ENCODE measurements around the gene MRPL38.

MRPL38 gene

DNA sequence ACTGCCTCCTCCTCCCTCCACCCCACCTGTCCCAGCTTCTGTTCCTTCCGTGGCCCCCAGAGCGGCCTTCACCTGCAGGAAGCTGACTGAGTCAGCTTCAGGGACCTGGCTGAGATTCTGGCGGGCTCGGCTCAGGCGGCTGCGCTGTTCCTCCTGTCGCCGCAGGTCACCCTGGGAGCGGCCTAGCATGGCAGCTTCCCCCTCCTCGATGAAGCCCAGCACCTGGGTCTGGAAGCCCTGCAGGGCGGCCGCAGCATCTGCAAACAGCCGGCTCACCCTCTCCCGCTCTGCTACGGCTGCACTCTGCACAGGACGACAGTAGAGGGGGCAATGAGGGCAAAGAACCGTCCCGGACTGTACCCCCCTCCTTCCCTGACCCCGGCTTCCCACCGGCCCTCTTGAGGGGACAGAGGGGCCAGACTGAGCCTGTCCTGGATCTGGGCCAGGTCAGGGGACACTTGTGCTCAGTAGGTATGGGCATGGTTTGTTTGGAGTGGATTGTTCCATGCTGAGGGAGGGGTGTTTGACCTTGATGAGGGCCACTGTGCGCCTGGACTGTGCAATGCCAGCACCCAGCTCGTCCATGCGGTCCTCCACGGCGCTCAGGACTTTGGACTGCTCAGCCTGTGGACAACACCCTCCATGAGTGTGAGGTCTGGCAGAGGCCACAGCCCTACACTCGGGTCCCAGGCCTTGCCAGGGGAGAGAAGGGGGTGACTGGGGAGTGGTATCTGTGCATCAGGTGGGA, 28.3 kb downstream of the MRPL38 start:
- TF ChIP-seq, protein P1, sequence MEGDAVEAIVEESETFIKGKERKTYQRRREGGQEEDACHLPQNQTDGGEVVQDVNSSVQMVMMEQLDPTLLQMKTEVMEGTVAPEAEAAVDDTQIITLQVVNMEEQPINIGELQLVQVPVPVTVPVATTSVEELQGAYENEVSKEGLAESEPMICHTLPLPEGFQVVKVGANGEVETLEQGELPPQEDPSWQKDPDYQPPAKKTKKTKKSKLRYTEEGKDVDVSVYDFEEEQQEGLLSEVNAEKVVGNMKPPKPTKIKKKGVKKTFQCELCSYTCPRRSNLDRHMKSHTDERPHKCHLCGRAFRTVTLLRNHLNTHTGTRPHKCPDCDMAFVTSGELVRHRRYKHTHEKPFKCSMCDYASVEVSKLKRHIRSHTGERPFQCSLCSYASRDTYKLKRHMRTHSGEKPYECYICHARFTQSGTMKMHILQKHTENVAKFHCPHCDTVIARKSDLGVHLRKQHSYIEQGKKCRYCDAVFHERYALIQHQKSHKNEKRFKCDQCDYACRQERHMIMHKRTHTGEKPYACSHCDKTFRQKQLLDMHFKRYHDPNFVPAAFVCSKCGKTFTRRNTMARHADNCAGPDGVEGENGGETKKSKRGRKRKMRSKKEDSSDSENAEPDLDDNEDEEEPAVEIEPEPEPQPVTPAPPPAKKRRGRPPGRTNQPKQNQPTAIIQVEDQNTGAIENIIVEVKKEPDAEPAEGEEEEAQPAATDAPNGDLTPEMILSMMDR (IDR thresholded peaks at IDR 0.05; ENCODE audit: low read depth, low read length, missing control alignments) = peak; percentile 41
- DNase-seq (ENCODE audit: low read depth) = peak; percentile 27
- peak overlapping the region; percentile 50 for H3K4me3 ChIP-seq (ENCODE audit: low read depth, low read length)

DNA sequence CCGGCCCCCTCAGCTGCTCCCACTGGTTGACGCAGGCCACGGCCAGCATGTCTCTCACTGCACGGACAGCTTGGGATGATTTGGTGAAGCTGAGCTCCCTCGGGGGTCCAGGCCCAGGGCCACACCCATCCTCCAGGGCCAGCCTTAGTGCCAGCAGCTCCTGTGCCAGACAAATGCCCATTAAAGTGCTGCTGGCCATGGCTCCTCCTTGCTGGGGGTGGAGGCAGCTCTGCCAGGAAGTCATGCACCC, 28.8 kb downstream of the MRPL38 start:
- H3K4me3 ChIP-seq (ENCODE audit: low read depth, low read length) = peak overlapping the region; percentile 50

DNA sequence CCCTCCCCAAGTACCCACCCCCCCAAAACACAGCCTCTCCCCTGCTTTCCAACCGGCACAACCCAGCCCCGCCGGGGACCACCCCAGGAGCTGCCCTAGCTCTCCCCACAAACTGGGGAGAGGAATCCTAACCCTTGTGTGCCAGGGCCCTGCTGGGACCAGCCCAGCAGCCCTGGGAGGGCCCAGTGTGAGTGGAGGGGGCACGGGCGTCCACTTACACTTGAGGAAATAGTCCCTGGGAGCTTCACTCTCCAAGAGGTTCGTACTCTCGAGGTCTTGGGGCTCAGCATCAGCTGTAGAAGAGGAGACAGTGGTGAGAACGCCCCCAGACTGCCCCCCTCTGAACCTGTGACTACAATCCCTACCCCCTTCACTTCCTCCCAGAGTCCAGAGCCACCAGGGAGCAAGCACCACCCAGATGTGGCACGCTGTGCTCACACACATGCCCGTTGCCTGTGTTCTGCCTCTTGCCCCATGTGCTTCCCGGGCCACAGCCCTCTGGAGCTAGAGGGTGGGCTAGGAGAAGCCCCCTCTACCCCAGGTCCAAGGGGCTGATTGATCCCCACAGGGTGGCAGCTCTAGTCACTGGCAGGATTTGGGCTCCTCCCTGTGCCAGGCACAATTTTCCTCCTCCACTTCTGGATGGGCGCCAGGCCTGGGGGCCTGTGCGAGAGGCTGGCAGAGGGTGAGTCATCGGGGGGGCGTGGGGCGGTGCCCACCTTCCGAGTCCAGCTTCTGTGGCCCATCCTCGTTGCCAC, 29.3 kb downstream of the MRPL38 start:
- H3K4me3 ChIP-seq (ENCODE audit: low read depth, low read length) = no peak overlapping the region
- TF ChIP-seq, protein P1 (IDR thresholded peaks at IDR 0.05; ENCODE audit: low read depth, low read length, missing control alignments) = no peak
- no peak for DNase-seq (ENCODE audit: low read depth)

More for the DNA sequence above, 28.8 kb downstream of the MRPL38 start:
- no peak for DNase-seq (ENCODE audit: low read depth)
- TF ChIP-seq, protein P1 (IDR thresholded peaks at IDR 0.05; ENCODE audit: low read depth, low read length, missing control alignments) = no peak

DNA sequence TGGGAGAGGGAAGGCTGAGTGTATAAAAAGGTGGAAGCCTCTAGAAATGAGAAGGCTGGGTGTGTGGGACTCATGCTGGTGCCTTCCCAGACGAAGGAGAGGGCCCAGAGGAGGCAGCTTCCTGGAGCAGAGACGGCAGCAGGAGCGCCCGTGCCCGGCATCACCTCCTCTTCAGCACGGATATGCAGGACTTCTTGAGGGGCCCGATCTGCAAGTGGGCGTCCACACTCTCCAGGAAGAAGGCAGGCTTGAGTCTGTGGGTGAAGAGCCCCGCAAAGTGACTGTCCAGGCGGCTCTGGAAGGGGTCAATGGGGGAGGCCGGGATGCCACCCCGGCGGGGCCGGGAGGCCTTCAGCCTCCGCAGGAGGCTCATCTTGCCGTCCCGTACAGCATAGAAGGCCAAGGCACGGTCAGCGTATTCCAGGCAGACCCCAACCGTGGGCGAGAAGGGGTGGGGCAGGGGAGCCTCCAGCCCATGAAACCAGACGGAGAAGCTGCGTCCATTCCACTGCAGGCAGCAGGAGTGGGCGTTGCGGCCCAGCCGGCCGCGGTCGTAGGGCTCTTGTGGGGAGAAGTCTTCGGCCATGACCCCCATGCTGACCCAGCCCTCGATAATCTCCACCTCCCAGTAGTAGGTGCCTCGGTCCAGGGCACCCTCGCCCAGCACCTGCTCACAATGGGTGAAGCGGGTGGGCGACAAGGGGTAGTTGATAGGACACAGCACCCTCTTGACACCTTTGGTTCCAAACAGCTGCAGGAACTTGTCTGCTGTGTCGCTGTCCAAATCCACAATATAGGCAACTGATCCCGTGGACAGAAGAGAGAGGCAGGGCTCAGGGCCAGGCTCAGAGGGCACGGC, 30.1 kb downstream of the MRPL38 start:
- TF ChIP-seq, protein P1 (IDR thresholded peaks at IDR 0.05; ENCODE audit: low read depth, low read length, missing control alignments) = no peak
- H3K4me3 ChIP-seq (ENCODE audit: low read depth, low read length) = no peak overlapping the region
- no peak for DNase-seq (ENCODE audit: low read depth)

DNA sequence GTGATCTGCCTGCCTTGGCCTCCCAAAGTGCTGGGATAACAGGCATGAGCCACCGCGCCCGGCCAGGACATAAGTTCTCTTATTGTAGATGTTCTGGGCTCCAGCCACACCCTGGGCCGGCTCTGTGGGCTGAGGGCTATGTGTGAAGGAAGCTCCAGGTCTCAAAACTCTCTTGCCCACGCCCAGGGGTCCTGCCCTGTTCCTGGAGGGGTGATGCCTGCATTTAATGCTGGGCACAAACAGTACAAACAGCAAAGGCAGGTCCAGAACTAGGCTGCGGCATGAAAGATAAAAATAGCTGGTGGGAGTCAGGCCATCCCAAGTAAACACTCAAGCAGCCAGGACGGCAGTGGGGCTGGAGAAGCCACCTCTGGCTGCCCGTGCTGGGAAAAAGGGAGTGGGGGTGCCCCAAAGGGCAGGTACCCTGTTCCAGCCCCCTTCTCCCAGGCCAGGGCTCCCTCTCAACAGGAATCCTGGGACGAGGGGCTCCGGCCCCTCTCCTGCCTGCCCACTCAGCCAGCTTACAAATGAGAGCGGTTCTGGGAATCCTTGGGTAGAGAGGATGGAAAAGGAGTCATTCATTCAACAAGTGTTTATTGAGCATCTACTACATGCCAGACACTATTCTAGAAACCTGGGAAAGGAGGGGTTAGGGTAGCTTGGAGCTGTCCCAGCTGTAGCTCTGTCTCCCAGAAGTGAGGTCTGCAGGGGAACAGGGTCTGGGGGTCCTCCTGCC, 30.9 kb downstream of the MRPL38 start:
- TF ChIP-seq, protein P1 (IDR thresholded peaks at IDR 0.05; ENCODE audit: low read depth, low read length, missing control alignments) = no peak
- H3K4me3 ChIP-seq (ENCODE audit: low read depth, low read length) = no peak overlapping the region
- no peak for DNase-seq (ENCODE audit: low read depth)

Measured in GM12864 (cell line).